Measurements from ENCODE around the gene ADH1C. TPM values are rescaled to one million over a fixed set of nuclear protein-coding genes. Genes with fewer than 3 reads are reported as not detected.
A peak's percentile ranks its signal among the peaks of the same experiment; 100 is the strongest.
"Not testable (repeated sequence)": the region's sequence is repeated elsewhere in the genome, so short reads cannot be mapped to it uniquely, and the experiment has no call there.

Gene ADH1C
- total and polyA plus RNA-seq, 4 experiments from 2014 or later, result not detected

GRCh38 chr4:99383833-99384392, 31.4 kb upstream of the ADH1C start:
- Mint-ChIP-seq H3K4me3 (no peak overlapping the region), H3K27ac (no peak overlapping the region), H3K36me3 (no peaks in the 10 kb centered on the region), H3K4me1 (no peaks in the 10 kb centered on the region), H3K9me3 (no peaks in the 10 kb centered on the region), H3K27me3 (peaks cover 12 to 21% of the 10 kb centered on the region in 2 donors)
- H3K36me3 ChIP-seq (ENCODE audit: insufficient read depth, low read length), result no peaks in the 10 kb centered on the region
- H3K27me3 ChIP-seq (ENCODE audit: insufficient read depth, low read length), result no peaks in the 10 kb centered on the region
- no peak for DNase-seq
- CTCF ChIA-PET (ENCODE audit: partially characterized antibody), result no interaction called here
- H3K9me3 ChIP-seq (ENCODE audit: control insufficient read depth in 1 of 2, low read length in 2 of 2), result no peaks in the 10 kb centered on the region
- no peaks in the 10 kb centered on the region for H3K4me1 ChIP-seq (ENCODE audit: insufficient read depth, low read length)
- intact Hi-C loops (cut with micrococcal nuclease), result no loop called here
- POLR2A ChIA-PET (ENCODE audit: partially characterized antibody), result no interaction called here
- no peak overlapping the region for H3K4me3 ChIP-seq (ENCODE audit: low read length in 2 of 2)
- no peak overlapping the region for H3K27ac ChIP-seq (ENCODE audit: low read depth, low read length)

DNA sequence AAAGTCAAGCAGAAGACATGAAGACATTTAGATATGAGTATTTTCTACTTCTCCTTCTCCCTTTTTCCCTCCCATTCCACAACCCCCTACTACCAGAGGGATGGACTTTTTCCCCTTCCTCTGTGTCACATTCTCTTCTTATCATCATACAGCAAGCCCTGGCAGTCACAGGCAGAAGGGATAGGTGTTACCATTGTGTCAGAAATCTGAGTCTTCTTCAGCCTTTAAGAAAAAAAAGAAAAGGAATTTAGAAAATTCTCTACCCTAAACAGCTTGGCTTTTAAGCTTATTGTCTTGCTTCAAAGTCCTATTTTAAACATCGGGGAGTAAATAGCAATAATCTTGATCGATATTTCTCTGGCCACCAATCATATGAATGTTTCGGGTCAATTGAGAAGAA, 30.9 kb upstream of the ADH1C start:
- Mint-ChIP-seq H3K4me1 (no peaks in the 10 kb centered on the region), H3K27ac (no peak overlapping the region), H3K27me3 (peaks cover 12 to 21% of the 10 kb centered on the region in 2 donors), H3K4me3 (no peak overlapping the region), H3K9me3 (peaks cover 0 to 4% (median 0%) of the 10 kb centered on the region in 8 donors), H3K36me3 (no peaks in the 10 kb centered on the region)
- DNase-seq, result no peak
- Histone ChIP-seq H3K4me3 (ENCODE audit: low read length in 2 of 2) (no peak overlapping the region), H3K36me3 (ENCODE audit: insufficient read depth, low read length) (no peaks in the 10 kb centered on the region), H3K9me3 (ENCODE audit: control insufficient read depth in 1 of 2, low read length in 2 of 2) (no peaks in the 10 kb centered on the region), H3K27ac (ENCODE audit: low read depth, low read length) (no peak overlapping the region), H3K4me1 (ENCODE audit: insufficient read depth, low read length) (no peaks in the 10 kb centered on the region), H3K27me3 (ENCODE audit: insufficient read depth, low read length) (no peaks in the 10 kb centered on the region)
- ChIA-PET CTCF (ENCODE audit: partially characterized antibody) (no interaction called here), POLR2A (ENCODE audit: partially characterized antibody) (no interaction called here)
- intact Hi-C loops (cut with micrococcal nuclease), result no loop called here

DNA sequence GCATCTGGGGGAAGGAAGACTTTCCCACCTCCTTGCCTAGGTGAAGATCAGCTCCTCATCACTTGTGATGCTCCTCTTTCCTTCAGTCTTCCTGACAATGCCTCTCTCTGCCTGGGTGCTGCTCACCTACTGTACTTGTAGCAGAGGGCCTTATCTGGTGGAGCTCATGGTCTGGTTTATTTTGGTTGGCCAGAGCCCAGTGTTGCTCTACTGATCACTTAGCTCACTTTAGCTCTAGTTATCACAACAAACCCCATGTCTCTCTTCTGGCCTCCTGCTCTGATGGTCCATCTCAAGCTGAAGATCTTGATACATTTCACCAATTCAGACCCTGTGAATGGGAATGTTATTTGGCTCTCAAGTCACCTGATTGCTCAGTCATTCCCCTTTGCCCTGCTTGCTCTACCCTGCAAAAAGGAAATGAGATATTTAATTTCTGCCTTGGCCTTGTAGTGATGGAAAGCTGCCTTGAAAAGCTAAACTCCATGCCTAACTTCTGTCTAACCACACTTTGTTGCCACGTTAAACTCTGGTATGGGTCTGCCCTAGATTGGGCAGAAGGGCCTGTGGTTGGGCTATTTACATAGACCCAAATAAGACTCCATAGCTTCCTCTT, 30.3 kb upstream of the ADH1C start:
- Mint-ChIP-seq H3K27me3 (peaks cover 12 to 21% of the 10 kb centered on the region in 2 donors), H3K27ac (peak overlapping the region in 2 of 7 donors; percentile 1 to 45), H3K9me3 (peaks cover 0 to 4% (median 0%) of the 10 kb centered on the region in 8 donors), H3K4me3 (no peak overlapping the region), H3K4me1 (no peaks in the 10 kb centered on the region), H3K36me3 (no peaks in the 10 kb centered on the region)
- Histone ChIP-seq H3K36me3 (ENCODE audit: insufficient read depth, low read length) (no peaks in the 10 kb centered on the region), H3K4me3 (ENCODE audit: low read length in 2 of 2) (no peak overlapping the region), H3K27ac (ENCODE audit: low read depth, low read length) (no peak overlapping the region), H3K4me1 (ENCODE audit: insufficient read depth, low read length) (no peaks in the 10 kb centered on the region), H3K27me3 (ENCODE audit: insufficient read depth, low read length) (no peaks in the 10 kb centered on the region), H3K9me3 (ENCODE audit: control insufficient read depth in 1 of 2, low read length in 2 of 2) (no peaks in the 10 kb centered on the region)
- intact Hi-C loops (cut with micrococcal nuclease), result no loop called here
- ChIA-PET POLR2A (ENCODE audit: partially characterized antibody) (no interaction called here), CTCF (ENCODE audit: partially characterized antibody) (no interaction called here)
- no peak for DNase-seq

GRCh38 chr4:99381588-99382175, 29.1 kb upstream of the ADH1C start:
- Histone ChIP-seq H3K4me3 (ENCODE audit: low read length in 2 of 2) (no peak overlapping the region), H3K4me1 (ENCODE audit: insufficient read depth, low read length) (no peaks in the 10 kb centered on the region), H3K9me3 (ENCODE audit: control insufficient read depth in 1 of 2, low read length in 2 of 2) (no peaks in the 10 kb centered on the region), H3K36me3 (ENCODE audit: insufficient read depth, low read length) (no peaks in the 10 kb centered on the region), H3K27ac (ENCODE audit: low read depth, low read length) (no peak overlapping the region), H3K27me3 (ENCODE audit: insufficient read depth, low read length) (no peaks in the 10 kb centered on the region)
- Mint-ChIP-seq H3K27me3 (peaks cover 13 to 25% of the 10 kb centered on the region in 2 donors), H3K9me3 (peaks cover 0 to 6% (median 4%) of the 10 kb centered on the region in 8 donors), H3K4me3 (no peak overlapping the region), H3K36me3 (no peaks in the 10 kb centered on the region), H3K27ac (no peak overlapping the region), H3K4me1 (no peaks in the 10 kb centered on the region)
- DNase-seq, result no peak
- ChIA-PET CTCF (ENCODE audit: partially characterized antibody) (no interaction called here), POLR2A (ENCODE audit: partially characterized antibody) (no interaction called here)
- intact Hi-C loops (cut with micrococcal nuclease), result no loop called here

GRCh38 chr4:99379571-99379970, 27.0 kb upstream of the ADH1C start:
- H3K4me3 ChIP-seq (ENCODE audit: low read length in 2 of 2), result no peak overlapping the region
- Mint-ChIP-seq H3K4me1 (no peaks in the 10 kb centered on the region), H3K4me3 (no peak overlapping the region), H3K36me3 (no peaks in the 10 kb centered on the region), H3K9me3 (peaks cover 0 to 19% (median 16%) of the 10 kb centered on the region in 8 donors), H3K27ac (no peak overlapping the region), H3K27me3 (peaks cover 18 to 25% of the 10 kb centered on the region in 2 donors)
- no peak overlapping the region for H3K27ac ChIP-seq (ENCODE audit: low read depth, low read length)
- ChIA-PET CTCF (ENCODE audit: partially characterized antibody) (interaction anchor here (1.3 kb wide), 1 partner anchor 22 kb away, joined by 3 read pairs; no protein-coding TSS in a partner anchor), POLR2A (ENCODE audit: partially characterized antibody) (no interaction called here)
- H3K36me3 ChIP-seq (ENCODE audit: insufficient read depth, low read length), result no peaks in the 10 kb centered on the region
- no peaks in the 10 kb centered on the region for H3K27me3 ChIP-seq (ENCODE audit: insufficient read depth, low read length)
- no peaks in the 10 kb centered on the region for H3K4me1 ChIP-seq (ENCODE audit: insufficient read depth, low read length)
- intact Hi-C loops (cut with micrococcal nuclease), result no loop called here
- DNase-seq, result no peak
- no peaks in the 10 kb centered on the region for H3K9me3 ChIP-seq (ENCODE audit: control insufficient read depth in 1 of 2, low read length in 2 of 2)

DNA sequence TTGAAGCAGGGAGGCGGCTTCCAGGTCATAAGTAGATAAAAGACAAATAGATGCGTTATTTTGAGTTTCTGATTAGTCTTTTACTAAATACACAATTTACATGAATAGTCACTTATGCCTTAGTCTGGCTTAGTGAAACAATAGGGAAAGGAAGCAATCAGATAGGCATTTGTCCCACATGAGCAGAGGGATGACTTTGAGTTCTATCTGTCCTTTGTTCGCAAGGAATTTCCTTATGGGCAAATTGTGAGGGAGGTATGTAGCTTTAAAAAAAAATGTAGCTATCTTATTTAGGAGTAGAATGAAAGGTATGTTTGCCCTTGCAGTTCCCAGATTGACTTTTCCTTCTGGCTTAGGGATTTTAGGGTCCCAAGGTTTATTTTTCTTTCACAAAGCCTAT, 26.3 kb upstream of the ADH1C start:
- intact Hi-C loops (cut with micrococcal nuclease), result no loop called here
- Histone ChIP-seq H3K36me3 (ENCODE audit: insufficient read depth, low read length) (no peaks in the 10 kb centered on the region), H3K27ac (ENCODE audit: low read depth, low read length) (no peak overlapping the region), H3K4me3 (ENCODE audit: low read length in 2 of 2) (no peak overlapping the region), H3K27me3 (ENCODE audit: insufficient read depth, low read length) (no peaks in the 10 kb centered on the region), H3K4me1 (ENCODE audit: insufficient read depth, low read length) (no peaks in the 10 kb centered on the region), H3K9me3 (ENCODE audit: control insufficient read depth in 1 of 2, low read length in 2 of 2) (no peaks in the 10 kb centered on the region)
- Mint-ChIP-seq H3K27me3 (peaks cover 18 to 25% of the 10 kb centered on the region in 2 donors), H3K9me3 (peaks cover 1 to 22% (median 19%) of the 10 kb centered on the region in 8 donors), H3K27ac (no peak overlapping the region), H3K4me1 (no peaks in the 10 kb centered on the region), H3K4me3 (no peak overlapping the region), H3K36me3 (no peaks in the 10 kb centered on the region)
- DNase-seq, result no peak
- ChIA-PET CTCF (ENCODE audit: partially characterized antibody) (interaction anchor here (1.3 kb wide), 1 partner anchor 22 kb away, joined by 3 read pairs; no protein-coding TSS in a partner anchor), POLR2A (ENCODE audit: partially characterized antibody) (no interaction called here)

DNA sequence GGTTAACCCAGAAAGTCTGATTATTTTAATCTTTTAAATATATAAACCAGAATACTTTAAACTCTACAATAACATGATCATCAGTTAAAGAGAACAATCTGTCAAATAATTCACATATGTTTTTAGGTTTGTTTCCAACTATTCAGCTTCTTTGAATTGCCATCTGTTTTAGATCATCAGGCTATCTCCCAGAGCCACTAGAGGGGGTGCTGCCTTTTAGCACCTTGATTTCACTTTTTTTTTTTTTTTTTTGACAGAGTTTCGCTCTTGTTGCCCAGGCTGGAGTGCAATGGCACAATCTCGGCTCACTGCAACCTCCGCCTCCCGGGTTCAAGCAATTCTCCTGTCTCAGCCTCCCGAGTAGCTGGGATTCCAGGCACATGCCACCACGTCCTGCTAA, 24.8 kb upstream of the ADH1C start:
- H3K27me3 ChIP-seq (ENCODE audit: insufficient read depth, low read length); H3K36me3 Mint-ChIP-seq; H3K4me3 Mint-ChIP-seq; H3K4me3 ChIP-seq (ENCODE audit: low read length in 2 of 2); H3K9me3 ChIP-seq (ENCODE audit: control insufficient read depth in 1 of 2, low read length in 2 of 2); H3K4me1 Mint-ChIP-seq; CTCF ChIA-PET (ENCODE audit: partially characterized antibody); H3K27ac ChIP-seq (ENCODE audit: low read depth, low read length); POLR2A ChIA-PET (ENCODE audit: partially characterized antibody); intact Hi-C loops (cut with micrococcal nuclease); H3K4me1 ChIP-seq (ENCODE audit: insufficient read depth, low read length); H3K27ac Mint-ChIP-seq; H3K36me3 ChIP-seq (ENCODE audit: insufficient read depth, low read length); DNase-seq: not testable (repeated sequence)
- H3K27me3 Mint-ChIP-seq, result peaks cover 12 to 15% of the 10 kb centered on the region in 2 donors
- H3K9me3 Mint-ChIP-seq, result peaks cover 5 to 37% (median 28%) of the 10 kb centered on the region in 8 donors
